Upper lobe of right lung (tissue), 1 donor: ENCODE measurements around the gene C4orf54. TPM values are rescaled to one million over a fixed set of nuclear protein-coding genes. Genes with fewer than 3 reads are reported as not detected.

Experiments used
- ATAC-seq: fragments of 200-7000 bp; cut with Tn5 transposase; one replicate; pipeline ENCODE4 v1.9.1; 2020; ENCODE audit warnings: mild to moderate bottlenecking, moderate library complexity
- DNase-seq: peaks from one replicate; pipeline ENCODE4 v3.0.0-alpha.2; 2020
- H3K27ac ChIP-seq: fragments of 200-600 bp; one replicate; pipeline ENCODE4 v1.8.0; 2022
- H3K27me3 ChIP-seq: fragments of 200-600 bp; one replicate; pipeline ENCODE4 v1.8.0; 2022; ENCODE audit warnings: mild to moderate bottlenecking
- H3K36me3 ChIP-seq: fragments of 200-600 bp; one replicate; pipeline ENCODE4 v1.8.0; 2022
- H3K4me1 ChIP-seq: fragments of 200-600 bp; one replicate; pipeline ENCODE4 v1.8.0; 2022
- H3K4me3 ChIP-seq: fragments of 200-600 bp; one replicate; pipeline ENCODE4 v1.8.0; 2022; ENCODE audit warnings: mild to moderate bottlenecking
- H3K9me3 ChIP-seq: fragments of 200-600 bp; one replicate; pipeline ENCODE4 v1.8.0; 2022
- intact Hi-C: fragments of 100-400 bp; cut with DNase I; formaldehyde crosslinking; loops from one replicate; pipeline ENCODE4 v1.11.0; 2022
- total RNA-seq: library from RNA; stranded (reverse); fragmentation: NEBNext Ultra II Directional; extraction: Animal tissue kit (Norgen Biotek cat#: 25700); gene quantifications from one replicate; pipeline ENCODE4 v1.2.1, GENCODE V29; 2021
- TF ChIP-seq, protein P1 (sequence below): fragments of 200-600 bp; IDR thresholded peaks from one replicate; pipeline ENCODE4 v1.8.0; 2022; ENCODE audit warnings: antibody characterized with exemption
- donor health status: DM: no; HTN: yes; CAD: no; lungs with severe emphysema.

C4orf54 gene
- total RNA-seq, 1 donor from 2014 or later: not detected

DNA sequence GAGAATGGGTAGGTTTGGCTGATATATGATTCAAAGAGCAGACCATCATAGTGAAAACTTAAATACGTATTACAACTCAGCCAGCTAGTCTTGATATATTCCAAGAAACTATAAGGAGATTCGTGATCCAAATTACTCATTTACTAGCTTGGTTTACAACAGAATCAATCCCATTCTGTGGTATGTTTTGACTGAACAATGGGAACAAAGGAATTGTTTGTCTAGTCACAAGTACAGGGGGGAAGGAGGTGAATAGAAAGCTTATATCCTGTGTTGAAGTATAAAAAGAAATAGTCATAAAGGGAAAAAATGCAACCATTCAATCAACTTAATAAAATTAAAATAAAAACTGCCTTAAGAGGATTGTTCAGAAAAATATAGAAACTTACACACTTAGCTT is 17.0 kb downstream of the C4orf54 start:
- Histone ChIP-seq H3K36me3 (no peaks in the 10 kb centered on the region), H3K4me3 (no peak overlapping the region), H3K4me1 (no peaks in the 10 kb centered on the region), H3K9me3 (no peaks in the 10 kb centered on the region), H3K27ac (no peak overlapping the region), H3K27me3 (no peaks in the 10 kb centered on the region)
- no peak for ATAC-seq
- DNase-seq: no peak
- TF ChIP-seq, protein P1, sequence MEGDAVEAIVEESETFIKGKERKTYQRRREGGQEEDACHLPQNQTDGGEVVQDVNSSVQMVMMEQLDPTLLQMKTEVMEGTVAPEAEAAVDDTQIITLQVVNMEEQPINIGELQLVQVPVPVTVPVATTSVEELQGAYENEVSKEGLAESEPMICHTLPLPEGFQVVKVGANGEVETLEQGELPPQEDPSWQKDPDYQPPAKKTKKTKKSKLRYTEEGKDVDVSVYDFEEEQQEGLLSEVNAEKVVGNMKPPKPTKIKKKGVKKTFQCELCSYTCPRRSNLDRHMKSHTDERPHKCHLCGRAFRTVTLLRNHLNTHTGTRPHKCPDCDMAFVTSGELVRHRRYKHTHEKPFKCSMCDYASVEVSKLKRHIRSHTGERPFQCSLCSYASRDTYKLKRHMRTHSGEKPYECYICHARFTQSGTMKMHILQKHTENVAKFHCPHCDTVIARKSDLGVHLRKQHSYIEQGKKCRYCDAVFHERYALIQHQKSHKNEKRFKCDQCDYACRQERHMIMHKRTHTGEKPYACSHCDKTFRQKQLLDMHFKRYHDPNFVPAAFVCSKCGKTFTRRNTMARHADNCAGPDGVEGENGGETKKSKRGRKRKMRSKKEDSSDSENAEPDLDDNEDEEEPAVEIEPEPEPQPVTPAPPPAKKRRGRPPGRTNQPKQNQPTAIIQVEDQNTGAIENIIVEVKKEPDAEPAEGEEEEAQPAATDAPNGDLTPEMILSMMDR: no peak
- intact Hi-C loops: no loop called here

DNA sequence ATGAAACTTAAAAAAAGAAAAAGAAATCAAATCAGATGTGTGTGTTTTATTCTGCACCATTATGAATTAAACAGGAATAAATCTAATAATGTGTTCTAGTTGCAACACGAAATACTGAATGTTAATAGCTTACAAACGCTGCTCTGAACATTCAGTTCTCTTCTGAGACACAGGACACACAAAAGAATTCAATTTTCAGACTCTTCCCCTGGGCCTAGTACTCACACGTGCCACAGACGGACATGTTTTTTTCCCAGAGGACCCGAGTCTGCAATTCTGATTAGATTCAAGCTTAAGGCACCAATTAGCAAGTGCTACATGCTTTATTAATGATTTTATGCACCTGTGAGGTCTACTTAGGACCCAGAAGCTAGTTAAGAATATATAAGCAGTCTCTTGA is 20.5 kb downstream of the C4orf54 start:
- no peaks in the 10 kb centered on the region for H3K27me3 ChIP-seq
- no peak overlapping the region for H3K4me3 ChIP-seq
- ATAC-seq: no peak
- H3K36me3 ChIP-seq: no peaks in the 10 kb centered on the region
- no peak overlapping the region for H3K27ac ChIP-seq
- no peaks in the 10 kb centered on the region for H3K9me3 ChIP-seq
- no peak for DNase-seq
- H3K4me1 ChIP-seq: no peaks in the 10 kb centered on the region
- TF ChIP-seq, protein P1: no peak
- intact Hi-C loops: no loop called here

DNA sequence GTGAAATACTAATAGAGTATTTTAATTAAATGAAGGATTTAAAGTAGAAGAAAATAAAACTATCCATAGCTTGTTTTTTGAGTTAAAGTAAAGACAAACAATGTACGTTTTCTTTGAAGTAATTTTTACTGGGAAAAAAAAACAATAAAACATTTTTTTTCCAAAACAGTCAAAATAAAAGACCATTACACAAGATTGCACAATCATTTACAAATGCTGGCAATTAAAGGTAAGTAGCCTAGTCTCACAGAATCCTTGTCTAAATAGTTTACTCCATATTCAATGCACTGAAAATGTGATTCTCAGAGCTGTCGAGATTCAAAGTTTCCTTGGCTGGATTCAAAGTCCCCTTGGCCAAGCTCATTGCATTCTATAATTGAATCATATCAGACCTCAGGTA is 21.2 kb downstream of the C4orf54 start:
- Histone ChIP-seq H3K9me3 (no peaks in the 10 kb centered on the region), H3K27ac (no peak overlapping the region), H3K27me3 (no peaks in the 10 kb centered on the region), H3K36me3 (no peaks in the 10 kb centered on the region), H3K4me1 (no peaks in the 10 kb centered on the region), H3K4me3 (no peak overlapping the region)
- no peak for ATAC-seq
- TF ChIP-seq, protein P1: no peak
- no peak for DNase-seq
- intact Hi-C loops: no loop called here

- DNase-seq: no peak
- H3K27me3 ChIP-seq: no peaks in the 10 kb centered on the region
- no peaks in the 10 kb centered on the region for H3K36me3 ChIP-seq
- intact Hi-C loops: no loop called here
- no peaks in the 10 kb centered on the region for H3K4me1 ChIP-seq
- no peak for ATAC-seq
- H3K9me3 ChIP-seq: no peaks in the 10 kb centered on the region
- no peak overlapping the region for H3K4me3 ChIP-seq
- H3K27ac ChIP-seq: no peak overlapping the region
- TF ChIP-seq, protein P1: no peak
These were observed 22.0 kb downstream of the C4orf54 start for GRCh38 chr4:99635601-99636000.

DNA sequence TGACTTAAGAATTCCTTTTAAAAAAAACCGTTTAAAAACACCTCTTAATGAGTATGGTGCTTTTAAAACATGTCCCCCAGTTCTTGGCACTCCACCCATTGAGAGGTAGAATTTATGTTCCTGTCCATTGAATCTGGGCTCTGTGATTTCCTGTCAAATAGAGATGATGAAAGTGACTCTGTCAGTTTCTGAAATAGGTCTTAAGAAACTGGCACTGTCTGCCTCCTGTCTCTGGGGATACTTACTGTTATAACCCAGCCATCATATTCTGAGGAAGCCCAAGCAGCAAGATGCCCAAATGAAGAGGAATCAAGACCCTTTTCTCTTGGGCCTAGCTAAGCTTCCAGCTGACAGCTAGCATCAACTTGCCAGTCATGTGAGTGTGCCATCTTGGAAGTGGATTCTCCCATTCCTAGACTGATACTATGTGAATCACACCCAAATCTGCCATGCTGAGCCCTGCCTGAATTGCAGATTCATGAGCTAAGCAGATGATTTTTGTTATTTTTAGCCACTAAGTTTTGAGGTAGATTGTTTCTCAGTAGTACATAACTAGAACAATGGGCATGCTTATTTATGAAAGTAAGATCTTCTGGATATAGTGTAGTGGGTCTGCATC is 22.8 kb downstream of the C4orf54 start:
- Histone ChIP-seq H3K4me1 (no peaks in the 10 kb centered on the region), H3K9me3 (no peaks in the 10 kb centered on the region), H3K27me3 (no peaks in the 10 kb centered on the region), H3K36me3 (no peaks in the 10 kb centered on the region), H3K4me3 (no peak overlapping the region), H3K27ac (no peak overlapping the region)
- TF ChIP-seq, protein P1: no peak
- intact Hi-C loops: no loop called here
- ATAC-seq (no peak), DNase-seq (no peak)

DNA sequence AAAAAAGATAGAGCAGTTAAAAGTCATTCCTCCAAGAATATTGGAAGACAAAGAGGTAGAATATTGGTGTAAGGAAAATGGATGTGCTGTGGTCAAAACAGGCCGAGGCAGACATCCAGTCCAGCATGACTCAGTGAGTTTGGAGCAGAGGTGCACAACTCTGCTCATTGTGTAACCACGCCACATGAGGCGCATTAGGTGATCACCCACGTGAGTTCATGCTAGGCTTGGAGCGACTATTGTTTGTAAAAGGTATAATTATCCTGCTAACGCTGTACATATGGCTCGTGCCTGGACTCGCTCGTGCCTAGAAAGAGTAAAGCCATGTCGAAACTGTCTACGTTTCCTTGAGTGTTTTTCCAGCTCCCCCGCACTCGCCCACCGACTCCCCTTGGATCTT is 23.9 kb downstream of the C4orf54 start:
- TF ChIP-seq, protein P1: no peak
- ATAC-seq (no peak), DNase-seq (no peak)
- Histone ChIP-seq H3K27ac (no peak overlapping the region), H3K36me3 (no peaks in the 10 kb centered on the region), H3K9me3 (no peaks in the 10 kb centered on the region), H3K27me3 (no peaks in the 10 kb centered on the region), H3K4me1 (no peaks in the 10 kb centered on the region), H3K4me3 (no peak overlapping the region)
- intact Hi-C loops: no loop called here
